Uterus (tissue), 2 donors: Measurements from ENCODE around the gene UGT1A8.

ENCODE experiments used
- CTCF ChIP-seq, 4 experiments: fragments of 200-600 bp in 2 of 4; fragments of 450-650 bp in 2 of 4; sonication (generic) in 2 of 4; IDR thresholded peaks; one replicate each; pipeline ENCODE4 v1.5.1; 2016 to 2019; ENCODE audit warnings: antibody characterized with exemption in 4 of 4, mild to moderate bottlenecking in 2 of 4, moderate library complexity in 1 of 4
- POLR2A ChIP-seq, 2 donors: fragments of 450-650 bp; IDR thresholded peaks; one replicate each; pipeline ENCODE4 v1.6.1; 2016; ENCODE audit warnings: antibody characterized with exemption in 2 of 2, mild to moderate bottlenecking in 1 of 2, moderate library complexity in 1 of 2

GRCh38 chr2:233814056-233814835 is 196.8 kb downstream of the UGT1A8 start:
- TF ChIP-seq CTCF (IDR thresholded peaks at IDR 0.05) (no peak), POLR2A (IDR thresholded peaks at IDR 0.05) (no peak)
